ENCODE measurements around the gene SDK1. TPM values are rescaled to one million over a fixed set of nuclear protein-coding genes. Genes with fewer than 3 reads are reported as not detected.

SDK1 gene
- total and polyA plus RNA-seq, 7 donors, result 0.31 to 2.4 (median 1.3) TPM

DNA sequence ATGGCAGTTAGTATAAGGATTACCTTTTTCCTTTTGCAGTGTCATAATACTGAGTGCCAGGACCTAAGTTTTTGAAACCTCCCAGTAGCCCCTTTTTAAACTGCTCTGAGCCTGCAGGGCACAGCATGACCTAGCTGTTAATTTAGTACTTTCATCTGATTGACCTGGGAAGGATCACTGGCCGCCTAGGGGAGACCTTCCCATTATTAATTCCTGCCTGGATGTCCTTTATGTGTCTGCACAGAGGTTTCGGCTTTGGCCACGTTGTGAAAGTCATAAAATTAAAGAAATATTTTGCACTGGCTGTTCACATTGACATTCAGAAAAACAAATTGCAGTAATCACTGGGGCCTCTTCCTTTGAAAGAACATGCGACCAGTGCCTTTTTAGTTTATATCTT, 290.2 kb downstream of the SDK1 start:
- no peaks in the 10 kb centered on the region for H3K4me1 ChIP-seq
- H3K9me3 ChIP-seq, result no peaks in the 10 kb centered on the region
- intact Hi-C loops (cut with DNase I), result no loop called here
- no peak overlapping the region for H3K27ac ChIP-seq
- DNase-seq, result no peak
- TF ChIP-seq CTCF (IDR thresholded peaks at IDR 0.05), result no peak
- H3K4me3 ChIP-seq, result no peak overlapping the region
- ATAC-seq, result no peak
- 69 to 72% (median 70%) methylated on average over 4 of the region's 4 CpGs for WGBS, 3 donors
- no peaks in the 10 kb centered on the region for H3K36me3 ChIP-seq (ENCODE audit: insufficient read depth in 1 of 2, low read depth in 1 of 2)
- no peaks in the 10 kb centered on the region for H3K27me3 ChIP-seq (ENCODE audit: insufficient read depth in 3 of 3, low read length in 2 of 3)

DNA sequence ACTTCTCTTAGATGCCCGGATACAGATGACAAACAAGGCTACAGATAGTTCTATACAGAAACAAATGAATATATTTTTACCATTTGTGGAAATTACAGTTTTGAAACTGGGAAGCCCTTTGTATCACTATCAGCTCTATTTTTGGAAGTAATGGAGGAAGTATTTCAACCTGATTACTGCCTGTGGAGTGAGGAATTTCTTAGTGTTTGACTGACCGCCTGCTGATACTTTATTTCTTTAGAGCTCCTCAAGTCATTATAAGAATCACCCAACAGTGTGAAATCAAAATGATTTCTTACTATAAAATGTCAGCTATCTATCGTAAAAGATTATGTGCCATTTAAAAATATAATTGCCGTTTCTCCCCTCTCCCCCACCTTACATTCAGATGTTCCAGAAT, 290.9 kb downstream of the SDK1 start:
- DNase-seq (no peak), ATAC-seq (no peak)
- H3K27me3 ChIP-seq (ENCODE audit: insufficient read depth in 3 of 3, low read length in 2 of 3), result no peaks in the 10 kb centered on the region
- TF ChIP-seq CTCF (IDR thresholded peaks at IDR 0.05), result no peak
- no peaks in the 10 kb centered on the region for H3K36me3 ChIP-seq (ENCODE audit: insufficient read depth in 1 of 2, low read depth in 1 of 2)
- intact Hi-C loops (cut with DNase I), result no loop called here
- no peaks in the 10 kb centered on the region for H3K9me3 ChIP-seq
- no peaks in the 10 kb centered on the region for H3K4me1 ChIP-seq
- WGBS, 3 donors, result 79 to 85% (median 79%) methylated on average over 4 of the region's 4 CpGs
- H3K27ac ChIP-seq, result no peak overlapping the region
- no peak overlapping the region for H3K4me3 ChIP-seq

DNA sequence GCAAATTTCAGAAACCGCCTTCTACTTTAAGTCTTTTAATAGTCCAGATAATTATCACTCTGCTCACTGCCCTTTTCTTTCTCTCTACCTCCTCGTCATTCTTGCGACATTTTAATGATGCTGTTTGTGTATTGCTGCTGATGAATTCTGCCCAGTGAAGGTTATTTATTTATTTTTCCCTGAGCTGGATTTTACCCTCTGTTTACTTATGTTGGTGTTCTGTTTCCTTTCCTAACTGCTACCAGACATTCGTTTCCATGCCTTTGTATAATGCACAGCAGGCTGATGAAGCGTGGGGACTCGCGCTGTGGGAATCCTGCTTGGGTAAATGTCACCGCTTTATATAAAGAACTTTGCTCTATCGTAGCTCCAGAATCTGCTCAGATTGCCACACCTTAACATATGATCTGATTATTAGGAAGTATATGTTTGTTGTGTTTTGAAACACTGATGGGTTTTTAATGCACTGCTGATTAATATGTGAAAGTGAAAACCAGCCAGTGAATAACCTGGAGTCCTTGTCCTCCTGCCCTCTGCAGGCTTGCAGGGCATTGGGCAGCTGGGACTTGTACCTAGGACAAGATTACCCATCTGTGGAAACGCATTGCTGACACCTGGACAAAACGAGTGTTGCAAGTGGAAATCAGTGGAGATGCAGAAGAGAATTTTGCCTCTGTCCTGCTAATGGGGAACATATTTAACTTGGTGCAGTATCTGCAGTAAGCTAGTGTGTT, 291.5 kb downstream of the SDK1 start:
- Histone ChIP-seq H3K27me3 (ENCODE audit: insufficient read depth in 3 of 3, low read length in 2 of 3) (no peaks in the 10 kb centered on the region), H3K4me1 (no peaks in the 10 kb centered on the region), H3K36me3 (ENCODE audit: insufficient read depth in 1 of 2, low read depth in 1 of 2) (no peaks in the 10 kb centered on the region), H3K9me3 (no peaks in the 10 kb centered on the region), H3K27ac (no peak overlapping the region), H3K4me3 (no peak overlapping the region)
- ATAC-seq (no peak), DNase-seq (no peak)
- WGBS, 3 donors, result 72 to 75% (median 74%) methylated on average over 11 of the region's 11 CpGs
- intact Hi-C loops (cut with DNase I), result no loop called here
- no peak for TF ChIP-seq CTCF (IDR thresholded peaks at IDR 0.05)

DNA sequence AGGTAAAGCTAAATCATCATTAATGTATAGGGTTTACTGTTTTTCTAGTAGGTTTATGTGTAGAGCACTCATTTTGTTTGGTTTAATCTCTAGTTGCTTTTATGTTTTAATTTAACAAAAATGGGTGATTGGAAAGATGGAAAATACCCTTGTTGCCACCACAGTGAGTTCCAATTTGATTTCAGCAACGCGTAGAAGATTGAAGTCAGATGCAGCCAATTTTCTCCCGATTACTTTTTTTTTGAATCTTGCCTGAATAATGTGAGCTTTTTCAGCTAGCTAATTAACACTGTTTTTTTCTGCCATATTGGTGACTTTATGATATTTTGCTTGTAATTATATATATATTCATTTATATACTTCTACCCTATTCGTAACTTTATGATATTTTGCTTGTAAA, 293.8 kb downstream of the SDK1 start:
- no peaks in the 10 kb centered on the region for H3K4me1 ChIP-seq
- H3K36me3 ChIP-seq (ENCODE audit: insufficient read depth in 1 of 2, low read depth in 1 of 2), result no peaks in the 10 kb centered on the region
- no peak overlapping the region for H3K4me3 ChIP-seq
- TF ChIP-seq CTCF (IDR thresholded peaks at IDR 0.05), result no peak
- WGBS, 3 donors, result 88 to 92% (median 90%) methylated on average over 4 of the region's 4 CpGs
- intact Hi-C loops (cut with DNase I), result no loop called here
- DNase-seq (no peak), ATAC-seq (no peak)
- no peaks in the 10 kb centered on the region for H3K9me3 ChIP-seq
- H3K27ac ChIP-seq, result no peak overlapping the region
- H3K27me3 ChIP-seq (ENCODE audit: insufficient read depth in 3 of 3, low read length in 2 of 3), result no peaks in the 10 kb centered on the region

- H3K27ac ChIP-seq, result no peak overlapping the region
- ATAC-seq (no peak), DNase-seq (no peak)
- H3K9me3 ChIP-seq, result peaks cover 2% of the 10 kb centered on the region
- H3K27me3 ChIP-seq (ENCODE audit: insufficient read depth in 3 of 3, low read length in 2 of 3), result no peaks in the 10 kb centered on the region
- no peak overlapping the region for H3K4me3 ChIP-seq
- no peaks in the 10 kb centered on the region for H3K4me1 ChIP-seq
- intact Hi-C loops (cut with DNase I), result no loop called here
- no peak for TF ChIP-seq CTCF (IDR thresholded peaks at IDR 0.05)
- H3K36me3 ChIP-seq (ENCODE audit: insufficient read depth in 1 of 2, low read depth in 1 of 2), result no peaks in the 10 kb centered on the region
- WGBS, 3 donors, result 79 to 82% (median 79%) methylated on average over 7 of the region's 7 CpGs
Measured at GRCh38 chr7:3598854-3599253, 297.8 kb downstream of the SDK1 start.

Data from psoas muscle (tissue), 8 donors.